CMK (cell line): ENCODE results near the gene TRIM26.
"Not testable (repeated sequence)": the region's sequence is repeated elsewhere in the genome, so short reads cannot be mapped to it uniquely, and the experiment has no call there.

Source experiments
- DNase-seq: peaks from one replicate; pipeline ENCODE4 v3.0.0-alpha.2; 2010; ENCODE audit warnings: low read depth

Gene TRIM26

DNA sequence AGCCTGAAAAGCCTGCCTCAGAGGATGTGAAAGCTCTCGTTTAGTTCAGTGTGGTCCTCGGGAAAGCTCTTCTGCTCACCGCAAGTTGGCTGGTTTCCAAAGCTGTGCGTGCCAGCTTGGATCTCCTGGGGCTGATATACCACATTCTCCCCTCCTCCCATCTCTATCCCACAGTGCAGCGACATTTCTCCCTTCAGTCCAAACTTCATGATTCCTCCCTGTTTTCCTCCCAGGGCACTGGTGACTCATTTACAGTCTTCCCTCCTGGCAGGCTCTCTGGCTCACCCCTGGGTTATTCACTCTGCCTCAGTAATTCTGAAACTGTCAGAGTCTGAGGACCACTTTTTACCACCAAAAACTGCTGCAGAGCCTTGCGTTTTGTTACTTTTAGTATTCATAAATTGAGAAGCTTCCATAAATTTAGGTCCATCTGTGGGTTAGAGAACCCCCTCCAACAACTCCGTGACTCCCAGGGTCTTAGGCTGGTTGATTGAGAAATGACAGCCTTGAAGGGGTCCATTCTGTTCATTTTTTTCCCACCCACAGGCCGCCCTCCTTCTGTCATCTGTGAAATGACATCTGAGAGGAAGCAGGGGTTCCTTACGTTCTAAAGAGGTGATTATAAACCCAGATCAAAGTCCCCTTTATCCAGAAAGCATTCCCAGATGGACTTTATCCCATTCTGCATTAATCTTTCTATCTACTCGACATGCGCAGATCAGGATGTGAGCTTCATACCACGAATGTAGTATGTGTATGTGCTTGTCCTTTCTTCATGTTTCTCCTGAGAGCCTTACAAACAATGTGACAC lies 58.3 kb downstream of the TRIM26 start:
- DNase-seq, result no peak

DNA sequence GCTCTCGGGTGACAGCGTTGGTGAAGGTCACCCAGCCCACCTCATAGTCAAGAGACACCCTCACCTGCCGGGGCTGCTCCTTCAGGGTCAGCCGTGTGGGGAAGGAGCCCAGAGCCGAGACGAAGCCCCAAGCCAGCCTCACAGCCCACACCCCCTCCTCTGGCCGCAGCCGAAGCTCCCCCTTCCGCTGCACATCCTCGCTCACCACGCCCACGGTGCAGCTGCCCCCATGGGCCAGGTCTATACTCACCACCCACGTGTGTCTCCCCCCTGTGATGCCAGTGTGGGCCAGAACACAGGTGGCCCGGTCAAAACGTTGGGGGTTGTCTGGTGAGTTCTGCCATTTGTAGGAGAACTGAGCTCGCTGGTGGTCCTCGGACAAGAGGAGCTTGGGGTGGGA lies 59.1 kb downstream of the TRIM26 start:
- DNase-seq, result no peak

DNA sequence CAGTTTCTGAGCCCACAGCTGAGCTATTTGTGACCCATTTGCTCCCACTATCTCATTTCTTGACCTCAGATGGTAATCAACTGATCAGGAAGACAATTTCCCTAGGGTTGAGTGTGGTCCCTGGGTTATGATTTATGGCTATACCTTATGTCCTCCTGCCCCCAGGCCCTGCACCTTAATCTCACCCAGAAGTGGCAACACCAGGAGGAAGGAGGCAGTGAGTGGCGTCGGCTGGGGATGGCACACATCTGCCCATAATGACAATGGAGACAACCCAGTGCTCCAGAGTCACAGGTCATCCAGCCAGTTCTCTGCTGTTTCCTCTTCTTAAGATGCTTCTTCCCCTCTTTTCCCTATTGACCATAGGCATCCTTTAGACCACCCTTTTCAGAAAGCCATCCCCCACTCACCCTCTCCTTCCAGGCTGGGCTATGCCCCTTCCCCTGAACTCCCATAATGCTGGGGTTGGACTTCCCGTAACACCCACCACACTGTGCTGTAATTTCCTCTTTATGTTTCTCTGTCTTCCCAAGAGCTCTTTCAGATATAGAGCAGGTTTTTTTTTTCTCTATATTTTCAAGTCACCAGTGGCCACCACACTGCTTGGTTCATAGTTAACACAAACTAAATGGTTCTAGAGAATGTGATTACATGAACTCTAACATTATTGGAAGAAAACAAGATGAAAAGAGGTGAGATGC lies 60.1 kb downstream of the TRIM26 start:
- DNase-seq, result no peak

DNA sequence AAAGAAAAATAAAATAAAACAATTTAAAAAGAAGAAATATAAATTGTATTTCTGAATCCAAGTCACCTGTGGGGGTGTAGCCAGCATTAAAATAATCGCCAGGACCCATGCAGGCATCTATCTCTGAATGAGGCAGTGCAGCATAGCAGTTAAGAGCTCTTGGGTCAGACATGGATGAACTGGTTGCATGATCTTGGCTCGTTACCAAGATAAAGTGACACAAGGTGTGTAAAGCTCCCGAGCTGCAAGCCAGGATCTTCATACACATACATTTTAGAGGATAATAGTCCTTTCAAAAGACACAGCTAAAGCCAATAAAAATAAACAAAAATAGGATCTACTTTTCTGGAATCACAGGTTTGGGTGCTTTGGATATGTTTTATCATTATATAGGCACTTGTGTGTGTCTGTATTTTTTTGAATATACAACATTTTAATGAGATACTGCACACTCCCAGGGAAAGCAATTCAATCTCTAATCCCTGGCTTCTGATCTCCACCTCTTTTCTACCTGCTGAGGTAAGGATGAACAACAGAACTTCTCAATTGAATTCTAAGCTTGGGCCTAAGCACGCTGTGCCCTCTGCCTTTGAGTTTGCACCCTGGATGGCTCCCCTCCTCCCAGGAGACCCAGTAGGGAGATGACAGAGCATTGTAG lies 61.1 kb downstream of the TRIM26 start:
- DNase-seq, result no peak

DNA sequence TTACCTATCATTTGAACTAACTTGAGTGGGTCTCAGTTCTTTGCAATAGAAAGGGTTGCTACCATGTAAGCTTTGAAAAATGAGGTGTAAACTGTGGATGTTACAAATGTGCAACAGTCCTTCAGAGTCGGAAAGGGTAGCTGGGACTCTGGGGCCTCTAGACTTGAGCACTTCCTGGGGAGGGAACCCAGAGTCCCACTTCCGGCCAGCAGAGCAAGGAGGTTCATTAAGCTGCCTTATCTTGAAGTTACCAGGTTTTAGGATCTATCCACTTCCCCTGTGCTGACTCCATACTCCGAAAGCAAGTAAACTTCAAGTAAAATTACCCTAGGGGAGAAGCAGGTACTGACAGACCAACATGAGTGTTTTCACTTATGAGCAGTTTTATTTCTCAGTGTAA lies 61.6 kb downstream of the TRIM26 start:
- peak; percentile 80 for DNase-seq

DNA sequence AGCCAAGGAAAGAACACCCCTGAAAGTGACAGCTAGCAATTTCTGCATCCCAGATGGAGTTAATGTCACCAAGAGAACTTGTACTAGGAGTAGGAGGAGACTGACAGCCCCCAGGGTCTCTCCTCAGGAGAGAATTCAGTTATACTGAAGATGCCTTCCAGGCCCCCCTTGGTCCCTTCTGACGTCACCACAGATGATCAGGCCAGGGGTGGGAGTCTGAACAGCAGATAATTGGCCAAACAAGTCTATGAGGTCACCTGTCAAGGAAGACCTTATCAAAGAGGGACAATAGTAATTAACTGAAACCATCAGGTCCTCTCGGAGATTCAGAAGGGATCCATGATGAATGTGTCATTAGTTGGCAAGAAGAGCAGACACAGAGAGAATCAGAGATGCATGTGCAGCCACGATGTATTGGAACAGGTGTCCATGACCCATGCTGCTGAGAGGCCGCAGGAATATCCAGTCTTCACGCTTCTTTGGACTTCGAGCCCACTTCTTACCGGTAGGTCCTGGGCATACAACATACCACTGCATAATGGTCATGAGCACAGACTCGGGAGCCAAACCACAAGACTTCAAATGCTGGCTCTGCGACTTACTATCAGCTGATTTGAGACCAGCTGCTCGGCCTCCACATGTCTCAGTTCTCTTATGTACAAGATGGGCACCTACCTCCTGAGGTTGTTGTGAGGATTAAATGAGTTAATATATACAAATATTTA lies 62.4 kb downstream of the TRIM26 start:
- DNase-seq, result no peak

DNA sequence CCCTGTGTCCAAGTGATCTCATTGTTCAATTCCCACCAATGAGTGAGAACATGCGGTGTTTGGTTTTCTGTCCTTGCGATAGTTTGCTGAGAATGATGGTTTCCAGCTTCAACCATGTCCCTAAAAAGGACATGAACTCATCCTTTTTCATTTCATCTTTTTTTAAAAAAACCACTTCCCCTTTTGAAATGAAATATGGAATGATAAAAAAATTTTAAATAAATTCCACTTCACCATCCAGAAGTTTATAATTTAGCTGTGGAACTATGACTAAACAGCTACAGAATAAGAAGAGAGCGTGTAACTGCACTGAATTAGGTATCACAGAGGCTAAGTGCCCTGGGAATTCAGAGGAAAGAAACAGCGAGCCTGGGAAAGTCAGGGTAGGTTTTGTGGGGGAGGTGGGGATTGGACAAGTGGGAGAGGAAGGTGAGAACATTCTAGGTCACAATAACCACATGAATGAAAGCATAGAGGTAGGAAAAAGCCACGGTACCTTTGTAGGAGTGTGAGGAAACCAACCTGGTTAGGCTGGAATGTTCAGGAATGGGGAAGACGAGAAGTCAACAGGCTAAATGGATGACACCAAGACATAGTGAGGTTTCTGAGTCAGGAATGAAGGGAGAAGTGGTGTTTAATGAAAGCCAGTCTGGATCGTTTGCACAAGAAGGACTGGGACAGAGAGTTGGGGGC lies 63.2 kb downstream of the TRIM26 start:
- no peak for DNase-seq

DNA sequence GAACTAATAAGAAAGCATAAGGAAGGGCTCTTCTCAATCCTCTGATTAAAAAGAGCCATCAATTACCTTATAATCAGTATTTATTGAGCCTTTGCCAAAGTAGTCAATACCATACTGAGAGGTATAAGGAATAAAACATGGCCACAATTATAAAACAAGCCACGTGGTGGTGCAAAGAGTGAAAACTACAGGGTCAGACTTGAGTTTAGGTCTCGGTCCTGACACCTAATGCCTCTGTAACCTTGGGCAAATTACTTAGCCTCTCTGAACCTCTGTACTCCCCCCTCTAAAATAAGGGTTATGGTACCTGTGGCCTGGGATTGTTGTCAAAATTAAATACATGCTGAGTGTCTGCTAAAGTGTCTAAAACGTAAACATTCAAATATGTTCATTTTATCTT lies 64.0 kb downstream of the TRIM26 start:
- DNase-seq, result no peak

DNA sequence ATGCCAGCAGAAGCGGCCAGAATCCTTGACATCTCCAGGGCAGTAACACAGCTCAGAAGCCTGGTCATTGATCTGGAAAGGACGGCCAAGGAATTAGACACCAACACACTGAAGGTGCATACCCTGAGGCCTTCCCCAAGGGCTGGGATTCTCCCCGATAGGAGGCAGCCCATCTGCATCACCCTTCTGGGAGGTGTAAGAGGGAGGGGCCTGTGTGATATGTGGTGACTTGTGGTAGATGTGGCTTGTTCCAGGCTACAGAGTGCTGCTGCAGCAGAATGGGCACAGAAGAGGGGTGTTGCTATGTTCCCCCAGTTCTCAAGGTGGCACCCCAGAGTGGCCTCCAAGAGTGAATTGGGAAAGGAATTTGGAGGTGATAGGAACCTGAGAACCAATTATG lies 66.1 kb downstream of the TRIM26 start:
- DNase-seq, result no peak

DNA sequence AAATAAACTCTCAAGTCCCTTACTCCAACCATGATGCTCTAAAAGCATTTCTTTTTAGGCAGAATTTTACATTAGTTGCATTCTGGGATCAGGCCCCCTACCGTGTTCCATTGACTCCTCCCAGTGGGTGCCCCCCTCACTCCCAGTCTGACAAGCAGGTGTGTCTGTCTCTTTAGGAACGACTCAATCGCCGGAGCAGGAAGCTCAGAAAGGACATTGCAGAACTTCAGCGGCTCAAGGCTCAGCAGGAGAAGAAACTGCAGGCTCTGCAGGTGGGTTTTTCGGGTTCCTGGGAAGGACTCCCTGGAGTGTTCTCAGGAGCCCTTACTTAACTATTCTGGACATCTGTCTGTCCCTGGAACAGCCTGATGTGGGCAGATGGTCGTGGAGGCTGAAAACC lies 67.4 kb downstream of the TRIM26 start:
- DNase-seq, result no peak

DNA sequence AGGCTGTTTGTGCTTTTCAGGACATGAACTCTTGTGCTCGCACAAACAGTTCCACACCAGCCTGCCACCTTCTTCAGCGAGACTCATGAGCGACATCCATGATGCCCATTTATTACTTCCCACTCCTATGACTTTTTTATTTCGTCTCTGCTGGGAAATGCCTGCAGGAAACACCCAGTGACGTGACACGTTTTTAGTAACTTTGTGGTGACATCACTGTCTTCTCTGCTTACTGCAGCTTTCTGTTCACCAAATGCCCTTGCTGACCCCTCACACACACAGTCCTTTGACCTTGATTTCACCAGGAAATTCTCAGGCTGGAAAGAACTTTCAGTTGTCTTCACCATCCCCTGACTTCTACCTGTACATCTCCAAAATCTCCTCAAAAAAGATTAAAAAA lies 68.4 kb downstream of the TRIM26 start:
- no peak for DNase-seq

DNA sequence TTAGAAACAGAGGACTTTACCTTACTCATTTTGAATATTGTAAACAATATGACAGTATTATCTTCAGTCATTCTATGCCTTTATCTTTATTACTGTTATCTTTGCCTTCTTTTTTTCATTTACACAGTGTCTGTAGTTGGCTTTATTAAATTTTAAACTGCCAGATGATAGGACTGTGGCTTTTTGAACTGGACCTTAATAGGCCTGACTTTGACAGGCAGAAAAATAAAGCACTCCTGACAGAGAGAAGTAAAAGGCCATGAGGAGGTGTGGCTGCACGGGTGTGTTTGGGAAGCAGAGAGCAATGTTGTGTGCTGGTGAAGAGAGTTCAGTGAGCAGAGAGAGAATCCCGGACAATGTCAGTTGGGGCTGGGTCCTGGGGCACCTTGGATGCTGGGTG lies 69.4 kb downstream of the TRIM26 start:
- DNase-seq, result no peak

DNA sequence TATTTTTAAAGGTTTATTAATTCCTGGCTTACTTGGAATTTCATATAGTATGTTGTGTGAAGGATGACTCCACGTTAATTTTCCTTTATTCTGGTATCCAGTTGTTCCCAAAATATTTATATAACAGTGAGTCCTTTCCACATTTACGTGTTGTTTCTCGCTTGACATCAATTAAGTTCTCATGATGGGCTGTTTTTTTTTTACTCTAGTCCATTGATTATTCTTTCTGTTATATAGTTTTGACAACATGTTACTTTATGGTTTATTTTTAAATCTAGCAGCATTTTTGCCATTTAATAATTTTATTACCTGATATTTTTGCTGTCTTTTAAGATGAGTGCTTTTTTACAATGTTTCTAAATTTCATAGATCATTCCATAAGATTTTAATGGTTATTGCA lies 70.5 kb downstream of the TRIM26 start:
- DNase-seq, result no peak

DNA sequence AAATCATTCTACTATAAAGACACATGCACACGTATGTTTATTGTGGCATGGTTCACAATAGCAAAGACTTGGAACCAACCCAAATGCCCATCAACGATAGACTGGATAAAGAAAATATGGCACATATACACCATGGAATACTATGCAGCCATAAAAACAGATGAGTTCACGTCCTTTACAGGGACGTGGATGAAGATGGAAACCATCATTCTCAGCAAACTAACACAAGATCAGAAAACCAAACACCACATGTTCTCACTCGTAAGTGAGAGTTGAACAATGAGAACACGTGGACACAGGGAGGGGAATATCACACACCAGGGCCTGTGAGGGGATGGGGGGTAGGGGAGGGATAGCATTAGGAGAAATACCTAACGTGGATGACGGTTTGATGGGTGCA lies 73.0 kb downstream of the TRIM26 start:
- DNase-seq, result not testable (repeated sequence)

DNA sequence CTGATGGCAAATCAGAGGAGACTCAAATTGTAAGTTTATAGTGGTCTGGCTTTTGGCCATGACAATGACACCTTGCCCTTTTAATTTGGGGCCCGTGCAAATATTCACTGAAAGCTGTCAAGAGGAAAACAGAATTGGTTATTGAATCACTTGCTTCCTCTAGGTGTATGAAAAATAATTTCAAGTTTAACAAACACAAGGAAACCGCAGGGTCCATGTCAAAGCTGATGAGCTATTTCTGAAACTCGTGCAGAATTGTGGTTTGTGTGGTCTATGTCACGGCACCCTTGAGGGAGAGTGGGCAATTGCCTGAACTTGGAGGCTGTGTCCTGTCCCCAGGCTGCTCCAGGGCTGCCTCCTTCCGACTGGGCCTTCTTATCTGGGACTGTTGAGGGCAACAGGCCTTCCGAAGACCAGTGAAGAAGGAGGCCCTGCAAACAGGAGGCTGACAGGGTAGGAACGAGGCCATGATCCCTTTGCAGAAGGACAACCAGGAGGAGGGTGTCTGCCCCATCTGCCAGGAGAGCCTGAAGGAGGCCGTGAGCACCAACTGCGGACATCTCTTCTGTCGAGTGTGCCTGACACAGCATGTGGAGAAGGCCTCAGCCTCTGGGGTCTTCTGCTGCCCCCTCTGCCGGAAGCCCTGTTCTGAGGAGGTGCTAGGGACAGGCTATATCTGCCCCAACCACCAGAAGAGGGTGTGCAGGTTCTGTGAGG lies 76.5 kb downstream of the TRIM26 start:
- no peak for DNase-seq

DNA sequence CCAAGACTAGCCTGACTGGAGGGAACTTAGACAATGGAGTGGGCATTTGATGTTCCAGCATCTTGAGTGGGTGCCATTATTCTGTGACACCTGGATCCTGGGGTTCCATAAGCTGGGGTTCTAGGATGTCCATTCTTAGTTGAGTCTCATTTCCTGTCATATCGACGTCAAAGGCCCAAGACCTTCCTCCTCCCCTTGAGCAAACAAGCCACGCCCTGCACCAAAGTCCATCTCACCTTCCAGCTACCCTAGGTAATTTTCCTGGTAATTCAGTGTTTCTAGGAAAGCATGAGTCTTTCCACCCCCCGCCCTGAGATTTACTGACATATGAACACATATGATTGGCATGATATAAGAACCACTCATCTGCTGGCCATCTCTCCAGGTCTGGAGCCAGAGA lies 77.4 kb downstream of the TRIM26 start, which contains the start of gene TRIM40:
Gene TRIM40 (plus strand): TSS at position 384 of the 400 bp plus-strand sequence. CDS start 897 bp downstream, outside the sequence.
- DNase-seq, result no peak

DNA sequence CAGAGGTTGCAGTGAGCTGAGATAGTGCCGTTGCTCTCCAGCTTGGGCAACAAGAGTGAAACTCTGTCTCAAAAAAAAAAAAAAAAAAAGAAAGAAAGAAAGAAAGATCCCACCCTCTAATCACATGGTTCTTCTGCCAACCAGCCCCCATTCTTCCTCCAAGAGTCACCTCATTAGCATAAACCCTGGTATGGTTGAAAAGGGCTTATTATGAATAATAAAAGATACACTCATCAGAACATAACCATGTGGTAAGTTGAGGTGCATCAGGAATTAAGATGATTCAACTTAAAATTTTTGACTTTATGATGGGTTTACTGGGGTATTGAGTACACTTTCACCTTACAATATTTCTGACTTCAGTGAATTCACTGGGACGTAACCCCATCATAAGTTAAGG lies 78.1 kb downstream of the TRIM26 start:
- DNase-seq, result no peak
